GM06990 (cell line): ENCODE results near the gene GMPPB.

ENCODE experiments used
- DNase-seq: peaks from one replicate; pipeline ENCODE4 v3.0.0-alpha.2; 2011; ENCODE audit not compliant: insufficient read length; ENCODE audit errors: extremely low read depth
- H3K27me3 ChIP-seq: replicated peaks from 2 replicates; pipeline ENCODE4 v1.6.0; 2011; ENCODE audit warnings: low read length; ENCODE audit not compliant: control insufficient read depth, insufficient read depth
- H3K36me3 ChIP-seq: 2 replicates; pipeline ENCODE4 v1.5.1; 2011; ENCODE audit warnings: low read length; ENCODE audit not compliant: control insufficient read depth, insufficient read depth
- H3K4me3 ChIP-seq: replicated peaks from 2 replicates; pipeline ENCODE4 v1.5.1; 2011; ENCODE audit warnings: low read depth, mild to moderate bottlenecking, control low read depth, low read length
- TF ChIP-seq, protein P1 (sequence below): IDR thresholded peaks from 2 replicates; pipeline ENCODE4 v1.5.1; 2011; ENCODE audit warnings: low read length, control low read depth, mild to moderate bottlenecking, inconsistent platforms; ENCODE audit not compliant: insufficient read depth, poor library complexity, severe bottlenecking

The GMPPB gene

DNA sequence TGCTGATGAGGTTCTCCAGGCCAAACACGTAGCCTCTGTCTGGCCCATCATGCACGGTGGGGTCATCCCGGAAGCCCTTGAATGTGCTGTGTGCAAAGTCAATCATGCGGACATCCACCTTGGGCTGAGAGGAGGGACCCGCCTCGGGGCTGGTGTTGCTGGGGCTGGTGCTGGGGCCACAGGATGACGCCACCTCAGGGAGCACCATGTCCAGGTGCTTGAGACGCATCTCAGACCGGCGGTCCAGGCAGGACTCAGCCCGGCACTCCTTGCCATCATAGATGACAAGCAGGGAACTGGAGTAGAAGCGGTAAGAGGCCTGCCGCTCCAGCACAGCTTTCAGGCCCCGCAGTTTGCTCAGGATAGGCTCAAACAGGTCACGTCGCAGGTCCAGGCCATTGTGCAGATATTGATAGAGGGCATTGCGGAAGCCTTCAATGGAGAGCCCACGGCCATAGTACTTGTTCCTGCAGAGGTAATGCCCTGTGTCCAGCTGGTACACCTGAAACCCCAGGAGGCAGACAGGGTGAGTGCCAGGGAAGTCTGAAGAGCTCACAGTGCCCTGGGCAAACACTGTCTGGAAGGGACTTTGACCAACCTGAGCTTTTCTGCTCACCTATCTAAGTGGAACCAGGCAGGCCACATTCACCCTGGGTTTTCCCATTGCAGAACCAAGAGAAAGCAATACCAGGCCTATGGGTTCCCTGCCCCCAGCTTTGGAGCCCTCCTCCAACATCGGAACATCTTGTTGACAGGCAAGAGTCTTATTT lies 3.6 kb upstream of the GMPPB start:
- TF ChIP-seq, protein P1, sequence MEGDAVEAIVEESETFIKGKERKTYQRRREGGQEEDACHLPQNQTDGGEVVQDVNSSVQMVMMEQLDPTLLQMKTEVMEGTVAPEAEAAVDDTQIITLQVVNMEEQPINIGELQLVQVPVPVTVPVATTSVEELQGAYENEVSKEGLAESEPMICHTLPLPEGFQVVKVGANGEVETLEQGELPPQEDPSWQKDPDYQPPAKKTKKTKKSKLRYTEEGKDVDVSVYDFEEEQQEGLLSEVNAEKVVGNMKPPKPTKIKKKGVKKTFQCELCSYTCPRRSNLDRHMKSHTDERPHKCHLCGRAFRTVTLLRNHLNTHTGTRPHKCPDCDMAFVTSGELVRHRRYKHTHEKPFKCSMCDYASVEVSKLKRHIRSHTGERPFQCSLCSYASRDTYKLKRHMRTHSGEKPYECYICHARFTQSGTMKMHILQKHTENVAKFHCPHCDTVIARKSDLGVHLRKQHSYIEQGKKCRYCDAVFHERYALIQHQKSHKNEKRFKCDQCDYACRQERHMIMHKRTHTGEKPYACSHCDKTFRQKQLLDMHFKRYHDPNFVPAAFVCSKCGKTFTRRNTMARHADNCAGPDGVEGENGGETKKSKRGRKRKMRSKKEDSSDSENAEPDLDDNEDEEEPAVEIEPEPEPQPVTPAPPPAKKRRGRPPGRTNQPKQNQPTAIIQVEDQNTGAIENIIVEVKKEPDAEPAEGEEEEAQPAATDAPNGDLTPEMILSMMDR, result no peak
- Histone ChIP-seq H3K27me3 (no peaks in the 10 kb centered on the region), H3K36me3 (peaks cover 18% of the 10 kb centered on the region), H3K4me3 (no peak overlapping the region)
- DNase-seq, result no peak

DNA sequence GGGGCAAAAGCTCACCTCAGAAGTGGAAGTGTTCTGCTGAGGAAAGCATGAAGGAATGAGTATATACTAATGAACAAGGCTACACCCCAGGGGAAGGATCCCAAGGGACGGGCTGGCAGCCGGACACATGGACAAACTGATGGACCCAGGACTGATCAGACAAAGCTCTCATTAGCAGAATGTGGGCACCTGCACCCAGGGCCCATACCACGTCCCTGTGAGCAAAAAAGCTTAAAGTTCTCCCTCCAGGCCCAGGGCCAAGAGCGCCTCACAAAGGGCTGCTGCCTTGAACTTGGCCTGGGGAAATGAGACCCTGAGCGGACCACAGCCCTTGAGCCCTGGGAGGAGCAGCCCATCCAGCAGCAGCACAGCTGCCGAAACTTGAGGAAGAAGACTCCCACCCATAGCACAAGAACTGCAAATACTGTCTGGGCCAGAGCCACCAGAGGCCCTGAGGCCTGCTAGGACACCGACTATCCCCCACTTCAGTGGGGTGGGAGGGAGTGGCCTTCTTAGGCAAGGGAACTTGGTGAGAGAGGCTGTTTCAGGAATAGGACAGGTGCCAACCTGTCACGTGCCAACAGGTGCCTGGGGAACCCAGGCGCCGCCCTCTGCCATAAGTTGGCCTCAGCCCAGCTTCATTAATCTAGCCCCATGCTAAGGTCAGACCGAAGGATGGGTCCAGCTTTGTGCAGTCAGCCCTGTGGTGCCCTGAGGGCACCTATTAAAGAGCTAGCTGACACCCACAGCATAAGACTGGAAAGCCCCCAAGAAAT lies 2.3 kb upstream of the GMPPB start:
- TF ChIP-seq, protein P1, result no peak
- no peak overlapping the region for H3K4me3 ChIP-seq
- no peak for DNase-seq
- no peaks in the 10 kb centered on the region for H3K27me3 ChIP-seq
- H3K36me3 ChIP-seq, result peaks cover 28% of the 10 kb centered on the region

DNA sequence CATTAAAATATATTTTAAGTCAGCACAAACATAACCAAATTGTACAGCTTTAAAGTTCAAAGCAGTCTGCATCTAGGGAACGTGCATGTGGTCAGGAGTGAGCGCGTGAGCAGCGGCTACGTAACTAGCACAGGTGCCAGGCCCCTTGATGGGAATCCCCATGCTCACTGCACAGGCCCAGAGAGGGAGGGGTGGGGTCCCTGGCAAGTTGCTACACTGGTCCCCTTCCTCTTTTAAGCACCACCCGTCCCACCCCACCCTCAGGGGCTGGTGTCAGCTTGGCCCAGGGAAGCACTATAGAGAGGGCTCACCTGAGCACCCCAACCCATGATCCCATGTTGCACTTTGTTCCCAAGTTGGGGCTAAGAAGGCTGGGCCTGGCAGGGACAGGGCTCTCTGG lies 835 bp upstream of the GMPPB start:
- TF ChIP-seq, protein P1, result no peak
- no peaks in the 10 kb centered on the region for H3K27me3 ChIP-seq
- DNase-seq, result no peak
- H3K4me3 ChIP-seq, result peak overlapping the region; percentile 99
- peaks cover 31% of the 10 kb centered on the region for H3K36me3 ChIP-seq

DNA sequence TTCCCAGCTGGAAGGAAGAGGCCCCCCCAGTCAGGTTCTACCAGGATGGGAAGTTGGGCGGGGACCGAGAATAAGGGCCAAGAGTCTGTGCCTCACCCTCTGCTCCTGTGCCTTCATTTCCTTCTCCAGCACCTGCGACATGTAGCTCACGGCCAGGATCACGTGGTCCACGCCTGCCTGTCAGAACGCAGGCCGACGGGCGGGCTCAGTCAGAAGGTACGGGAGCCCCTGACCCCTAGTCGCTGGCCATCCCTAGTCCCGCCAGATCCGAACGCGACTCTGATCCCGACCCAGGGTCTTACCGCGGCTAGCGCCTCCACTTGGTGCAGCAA lies 489 bp downstream of the GMPPB start:
- H3K36me3 ChIP-seq, result peaks cover 32% of the 10 kb centered on the region

DNA sequence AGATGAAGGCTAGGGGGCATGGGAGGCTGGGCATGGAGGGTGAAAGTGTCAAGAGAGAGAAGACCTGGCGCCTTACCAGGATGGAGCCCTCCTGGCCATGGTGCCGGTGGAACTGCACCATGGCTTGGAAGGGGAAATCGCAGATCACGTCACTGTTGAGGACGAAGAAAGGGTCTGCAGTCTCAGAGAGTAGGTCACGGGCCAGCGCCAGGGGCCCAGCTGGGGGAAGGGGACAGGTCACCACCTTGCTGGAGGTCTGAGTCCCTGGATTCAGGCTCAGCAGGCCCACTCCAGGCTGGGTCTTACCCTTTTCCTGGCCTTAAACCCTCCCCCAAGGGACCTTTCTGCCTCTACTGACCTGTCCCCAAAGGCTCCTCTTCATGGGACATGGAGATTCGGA lies 855 bp downstream of the GMPPB start:
- Histone ChIP-seq H3K4me3 (peak overlapping the region; percentile 99), H3K27me3 (no peaks in the 10 kb centered on the region), H3K36me3 (peaks cover 32% of the 10 kb centered on the region)
- no peak for DNase-seq
- TF ChIP-seq, protein P1, result no peak

More for the DNA sequence above, 489 bp downstream of the GMPPB start:
- no peaks in the 10 kb centered on the region for H3K27me3 ChIP-seq
- no peak for DNase-seq
- TF ChIP-seq, protein P1, result no peak
- peak overlapping the region; percentile 99 for H3K4me3 ChIP-seq
